ENCODE data around the gene ADCY6. TPM values are rescaled to one million over a fixed set of nuclear protein-coding genes. Genes with fewer than 3 reads are reported as not detected.

Gene ADCY6
- total and polyA plus RNA-seq, 2 donors (not counting 3 experiments of a cell fraction or from before 2014, with no cell fraction given) = 37.0 to 46.2 TPM

DNA sequence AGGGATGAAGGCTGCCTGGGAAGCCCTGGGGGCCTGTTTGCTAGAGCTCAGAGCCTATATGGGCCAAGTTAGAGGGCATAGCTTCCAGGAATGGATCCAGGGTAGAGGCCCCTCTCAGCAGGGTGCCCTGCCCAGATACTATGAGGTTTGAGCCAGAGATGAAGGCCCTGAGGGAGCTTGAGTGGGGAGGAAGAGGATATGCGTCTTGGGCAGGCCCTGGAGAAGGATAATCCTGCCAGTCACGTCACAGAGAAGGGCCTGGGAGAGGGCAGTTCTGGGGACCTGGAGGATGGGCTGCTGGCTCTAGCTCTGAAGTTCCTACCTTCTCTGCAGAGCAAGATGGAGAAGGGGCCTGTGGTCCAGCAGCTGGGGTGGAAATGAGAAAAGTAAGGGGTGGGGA, 23.5 kb upstream of the ADCY6 start:
- Histone ChIP-seq H4K20me1 (replicated peaks; ENCODE audit: control insufficient read depth, extremely low read depth, insufficient read depth, low read length) (no peaks in the 10 kb centered on the region), H3K27ac (ENCODE audit: insufficient read depth, low read depth, low read length) (no peak overlapping the region), H3K4me3 (replicated peaks in 1 of 3; ENCODE audit: insufficient read depth in 1 of 3, low read depth in 1 of 3, low read length in 3 of 3) (no peak overlapping the region), H3K36me3 (ENCODE audit: control insufficient read depth in 2 of 2, extremely low read depth in 1 of 2, insufficient read depth in 2 of 2, low read length in 2 of 2) (no peaks in the 10 kb centered on the region), H3K9me1 (replicated peaks; ENCODE audit: control insufficient read depth, extremely low read depth, insufficient read depth, low read length) (no peaks in the 10 kb centered on the region), H3K4me1 (ENCODE audit: control insufficient read depth, extremely low read depth, insufficient read depth, low read length) (peaks cover 16% of the 10 kb centered on the region), H3K27me3 (ENCODE audit: control insufficient read depth in 2 of 2, insufficient read depth in 2 of 2, low read length in 2 of 2) (no peaks in the 10 kb centered on the region), H3K9ac (replicated peaks; ENCODE audit: extremely low read depth, insufficient read depth, low read length) (no peak overlapping the region), H3K79me2 (ENCODE audit: control insufficient read depth, insufficient read depth, low read length) (no peaks in the 10 kb centered on the region), H2AFZ (ENCODE audit: low read depth, low read length) (no peak overlapping the region), H3K4me2 (ENCODE audit: insufficient read depth, low read length) (no peak overlapping the region), H3K9me3 (replicated peaks; ENCODE audit: control insufficient read depth, insufficient read depth, low read length) (no peaks in the 10 kb centered on the region)
- dilution Hi-C loops (cut with MboI; ENCODE audit: extremely low pct_ligation_motif_present, low sequenced_read_pairs) (no loop called here), intact Hi-C loops (cut with micrococcal nuclease) (no loop called here)
- ChIA-PET CTCF (interaction anchor here (1.1 to 3.3 kb wide), 2 partner anchors 17 to 59 kb away, joined by 3 to 14 read pairs; no protein-coding TSS in a partner anchor), POLR2A (no interaction called here)
- DNase-seq (ENCODE audit: low read depth, low spot score) = no peak
- BruUV-seq (replicated peaks) = no TSS peak
- TF ChIP-seq JUN (IDR thresholded peaks at IDR 0.05; ENCODE audit: borderline replicate concordance, insufficient read depth, insufficient read length, low read depth) = no peak
- no peak for TF ChIP-seq POLR2AphosphoS5 (IDR thresholded peaks at IDR 0.05; ENCODE audit: insufficient read depth, low read depth, low read length)
- no peak for FAIRE-seq

DNA sequence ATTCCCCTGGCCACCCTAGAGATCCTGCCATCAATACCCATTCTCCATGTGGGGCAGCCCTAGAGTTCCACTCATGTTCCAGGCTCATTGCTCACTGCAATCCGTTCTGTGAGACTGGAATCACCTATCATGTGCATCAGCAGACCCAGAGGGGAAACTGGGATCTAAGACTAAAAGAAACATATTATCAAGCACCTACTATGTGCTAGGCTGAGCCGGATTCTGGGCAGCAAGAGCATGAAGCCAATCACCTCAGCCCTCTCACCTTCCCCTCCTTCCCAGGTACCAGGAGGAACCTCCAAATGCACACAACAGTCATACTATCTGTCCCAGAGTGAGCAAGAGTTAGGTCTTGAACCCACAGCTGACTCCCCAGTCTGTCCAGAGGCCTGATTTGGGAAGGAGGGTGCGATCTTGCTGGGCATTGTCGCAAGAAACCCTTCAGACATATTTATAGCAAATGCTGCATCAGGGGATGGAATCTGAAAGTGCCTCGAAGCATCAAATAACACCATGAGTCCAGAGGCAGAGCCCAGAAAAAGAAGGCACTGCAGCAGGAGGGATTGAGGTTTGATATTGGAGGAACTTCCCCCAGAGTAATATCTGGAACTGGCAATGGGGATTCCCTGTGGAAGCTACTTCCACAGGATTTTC, 22.7 kb upstream of the ADCY6 start:
- no peaks in the 10 kb centered on the region for H3K79me2 ChIP-seq (ENCODE audit: control insufficient read depth, insufficient read depth, low read length)
- TF ChIP-seq EZH2 (IDR thresholded peaks at IDR 0.05; ENCODE audit: borderline replicate concordance, low read depth, low read length, severe bottlenecking) = no peak
- no peak for TF ChIP-seq MYC (IDR thresholded peaks at IDR 0.05; ENCODE audit: low read depth, low read length)
- TF ChIP-seq FOS (IDR thresholded peaks at IDR 0.05; ENCODE audit: borderline replicate concordance, insufficient read depth, low read length) = no peak
- no peak for TF ChIP-seq GATA2 (IDR thresholded peaks at IDR 0.05; ENCODE audit: insufficient read depth, insufficient read length, low read depth, low read length)
- TF ChIP-seq, protein P1, sequence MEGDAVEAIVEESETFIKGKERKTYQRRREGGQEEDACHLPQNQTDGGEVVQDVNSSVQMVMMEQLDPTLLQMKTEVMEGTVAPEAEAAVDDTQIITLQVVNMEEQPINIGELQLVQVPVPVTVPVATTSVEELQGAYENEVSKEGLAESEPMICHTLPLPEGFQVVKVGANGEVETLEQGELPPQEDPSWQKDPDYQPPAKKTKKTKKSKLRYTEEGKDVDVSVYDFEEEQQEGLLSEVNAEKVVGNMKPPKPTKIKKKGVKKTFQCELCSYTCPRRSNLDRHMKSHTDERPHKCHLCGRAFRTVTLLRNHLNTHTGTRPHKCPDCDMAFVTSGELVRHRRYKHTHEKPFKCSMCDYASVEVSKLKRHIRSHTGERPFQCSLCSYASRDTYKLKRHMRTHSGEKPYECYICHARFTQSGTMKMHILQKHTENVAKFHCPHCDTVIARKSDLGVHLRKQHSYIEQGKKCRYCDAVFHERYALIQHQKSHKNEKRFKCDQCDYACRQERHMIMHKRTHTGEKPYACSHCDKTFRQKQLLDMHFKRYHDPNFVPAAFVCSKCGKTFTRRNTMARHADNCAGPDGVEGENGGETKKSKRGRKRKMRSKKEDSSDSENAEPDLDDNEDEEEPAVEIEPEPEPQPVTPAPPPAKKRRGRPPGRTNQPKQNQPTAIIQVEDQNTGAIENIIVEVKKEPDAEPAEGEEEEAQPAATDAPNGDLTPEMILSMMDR (IDR thresholded peaks at IDR 0.05; ENCODE audit: extremely low read depth in 1 of 2, insufficient read depth in 1 of 2, low read depth in 1 of 2, low read length in 2 of 2) = no peak
- TF ChIP-seq POLR2A (IDR thresholded peaks at IDR 0.05; ENCODE audit: low read depth, low read length) = no peak
- no peak for TF ChIP-seq JUN (IDR thresholded peaks at IDR 0.05; ENCODE audit: borderline replicate concordance, insufficient read depth, insufficient read length, low read depth)
- TF ChIP-seq POLR2AphosphoS5 (IDR thresholded peaks at IDR 0.05; ENCODE audit: insufficient read depth, low read depth, low read length) = no peak
- TF ChIP-seq, protein P2, sequence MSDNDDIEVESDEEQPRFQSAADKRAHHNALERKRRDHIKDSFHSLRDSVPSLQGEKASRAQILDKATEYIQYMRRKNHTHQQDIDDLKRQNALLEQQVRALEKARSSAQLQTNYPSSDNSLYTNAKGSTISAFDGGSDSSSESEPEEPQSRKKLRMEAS (IDR thresholded peaks at IDR 0.05; ENCODE audit: insufficient read depth, insufficient read length) = no peak
- CTCF ChIA-PET = interaction anchor here (1.1 to 3.3 kb wide), 3 partner anchors 16 to 58 kb away, joined by 3 to 14 read pairs (median 5); no protein-coding TSS in a partner anchor
- no peaks in the 10 kb centered on the region for H3K36me3 ChIP-seq (ENCODE audit: control insufficient read depth in 2 of 2, extremely low read depth in 1 of 2, insufficient read depth in 2 of 2, low read length in 2 of 2)
- no peak overlapping the region for H2AFZ ChIP-seq (ENCODE audit: low read depth, low read length)
- peaks cover 16% of the 10 kb centered on the region for H3K4me1 ChIP-seq (ENCODE audit: control insufficient read depth, extremely low read depth, insufficient read depth, low read length)
- dilution Hi-C loops (cut with MboI; ENCODE audit: extremely low pct_ligation_motif_present, low sequenced_read_pairs) (no loop called here), intact Hi-C loops (cut with micrococcal nuclease) (no loop called here)
- POLR2A ChIA-PET = no interaction called here
- no peak overlapping the region for H3K9ac ChIP-seq (replicated peaks; ENCODE audit: extremely low read depth, insufficient read depth, low read length)
- BruUV-seq (replicated peaks) = no TSS peak
- H3K4me2 ChIP-seq (ENCODE audit: insufficient read depth, low read length) = no peak overlapping the region
- H3K4me3 ChIP-seq (replicated peaks in 1 of 3; ENCODE audit: insufficient read depth in 1 of 3, low read depth in 1 of 3, low read length in 3 of 3) = no peak overlapping the region
- H3K9me1 ChIP-seq (replicated peaks; ENCODE audit: control insufficient read depth, extremely low read depth, insufficient read depth, low read length) = no peaks in the 10 kb centered on the region
- H3K9me3 ChIP-seq (replicated peaks; ENCODE audit: control insufficient read depth, insufficient read depth, low read length) = no peaks in the 10 kb centered on the region
- H4K20me1 ChIP-seq (replicated peaks; ENCODE audit: control insufficient read depth, extremely low read depth, insufficient read depth, low read length) = no peaks in the 10 kb centered on the region
- no peak overlapping the region for H3K27ac ChIP-seq (ENCODE audit: insufficient read depth, low read depth, low read length)
- H3K27me3 ChIP-seq (ENCODE audit: control insufficient read depth in 2 of 2, insufficient read depth in 2 of 2, low read length in 2 of 2) = no peaks in the 10 kb centered on the region
- FAIRE-seq = no peak
- no peak for DNase-seq (ENCODE audit: low read depth, low spot score)
